Activated T-cell treated with anti-CD3 and anti-CD28 coated beads, Interleukin-2, amount 50 U/mL, for 24 hours (primary cell): ENCODE data around the gene MEFV.

Source experiments
- DNase-seq: peaks from one replicate; pipeline ENCODE4 v3.0.0-alpha.2; 2020
- H3K27ac Mint-ChIP-seq: 2 replicates; pipeline ENCODE4 v1.8.0; 2020; ENCODE audit warnings: mild to moderate bottlenecking, mixed read lengths
- H3K27me3 Mint-ChIP-seq: 2 replicates; pipeline ENCODE4 v1.8.0; 2020; ENCODE audit warnings: mixed read lengths
- H3K36me3 Mint-ChIP-seq: 2 replicates; pipeline ENCODE4 v1.8.0; 2020; ENCODE audit warnings: low read depth, mixed read lengths
- H3K4me1 Mint-ChIP-seq: 2 replicates; pipeline ENCODE4 v1.8.0; 2020; ENCODE audit warnings: low read depth, mixed read lengths
- H3K4me3 Mint-ChIP-seq: 2 replicates; pipeline ENCODE4 v1.8.0; 2020; ENCODE audit warnings: mild to moderate bottlenecking, moderate library complexity, mixed read lengths
- H3K9me3 Mint-ChIP-seq: 2 replicates; pipeline ENCODE4 v1.8.0; 2020; ENCODE audit warnings: mixed read lengths

MEFV gene

DNA sequence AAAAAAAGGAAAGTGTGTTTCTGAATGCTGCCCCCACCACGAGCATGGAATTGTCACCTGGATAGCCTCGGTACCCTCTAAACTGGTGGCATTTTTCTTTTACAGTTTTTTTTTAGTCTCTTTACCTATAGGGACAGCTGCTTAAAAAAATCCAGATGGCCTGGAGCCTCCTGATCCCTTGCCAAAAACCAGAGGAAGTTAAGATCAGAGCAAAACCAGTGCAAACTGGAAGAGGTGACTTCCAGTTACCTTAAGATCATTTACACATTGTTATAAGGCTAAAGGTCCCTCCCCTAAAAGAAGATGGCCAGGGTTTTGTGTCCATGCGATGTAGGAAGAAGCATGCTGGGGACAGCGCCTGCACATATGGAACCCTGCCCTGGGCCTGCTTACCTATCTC is 3.5 kb downstream of the MEFV start:
- no peak overlapping the region for H3K27ac Mint-ChIP-seq
- H3K9me3 Mint-ChIP-seq, result no peaks in the 10 kb centered on the region
- H3K36me3 Mint-ChIP-seq, result no peaks in the 10 kb centered on the region
- no peak overlapping the region for H3K4me3 Mint-ChIP-seq
- no peak for DNase-seq
- H3K27me3 Mint-ChIP-seq, result peaks cover 6% of the 10 kb centered on the region
- no peaks in the 10 kb centered on the region for H3K4me1 Mint-ChIP-seq

DNA sequence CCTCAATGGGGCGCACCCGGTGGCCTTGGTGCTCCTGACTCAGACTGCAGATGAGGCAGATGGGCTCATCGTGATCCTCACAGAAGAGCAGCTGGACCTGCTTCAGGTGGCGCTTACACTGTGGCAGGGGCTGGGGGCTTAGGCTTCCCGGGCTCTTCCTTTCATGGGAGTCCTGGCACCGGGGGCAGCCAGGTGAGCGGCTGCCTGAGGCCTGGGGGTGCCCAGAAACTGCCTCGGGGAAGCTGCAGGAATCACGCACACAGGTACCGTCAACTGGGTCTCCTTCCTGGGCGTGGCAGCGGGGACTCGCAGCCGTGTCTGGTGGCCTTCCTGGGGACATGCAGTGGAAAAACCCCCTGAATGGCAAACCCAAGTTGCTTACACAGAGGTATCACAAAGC is 7.0 kb downstream of the MEFV start:
- Mint-ChIP-seq H3K4me1 (no peaks in the 10 kb centered on the region), H3K4me3 (no peak overlapping the region), H3K36me3 (no peaks in the 10 kb centered on the region), H3K27ac (no peak overlapping the region), H3K27me3 (peaks cover 6% of the 10 kb centered on the region), H3K9me3 (no peaks in the 10 kb centered on the region)
- no peak for DNase-seq

DNA sequence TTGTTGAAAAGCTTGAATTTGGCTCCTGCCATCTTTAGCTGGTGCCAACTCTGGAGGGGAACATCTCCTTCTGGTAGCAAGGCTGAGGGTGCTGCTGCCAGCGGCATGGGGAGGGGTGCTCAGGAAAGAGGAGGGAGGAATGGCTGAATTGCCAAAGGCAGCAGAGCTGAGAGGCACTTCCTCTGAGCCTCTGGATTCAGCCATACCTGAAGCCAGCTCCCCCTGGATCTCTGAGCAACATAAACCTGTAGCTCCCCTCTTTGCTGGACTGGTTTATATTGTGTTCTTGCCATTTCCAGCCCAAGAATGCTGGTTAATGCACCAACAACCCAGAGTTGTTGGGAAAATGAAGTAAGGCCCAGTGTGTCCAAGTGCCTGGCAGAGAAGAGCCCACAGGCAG is 7.4 kb downstream of the MEFV start:
- Mint-ChIP-seq H3K4me3 (no peak overlapping the region), H3K9me3 (no peaks in the 10 kb centered on the region), H3K4me1 (peaks cover 2% of the 10 kb centered on the region), H3K27ac (no peak overlapping the region), H3K36me3 (no peaks in the 10 kb centered on the region), H3K27me3 (peaks cover 6% of the 10 kb centered on the region)
- DNase-seq, result no peak

DNA sequence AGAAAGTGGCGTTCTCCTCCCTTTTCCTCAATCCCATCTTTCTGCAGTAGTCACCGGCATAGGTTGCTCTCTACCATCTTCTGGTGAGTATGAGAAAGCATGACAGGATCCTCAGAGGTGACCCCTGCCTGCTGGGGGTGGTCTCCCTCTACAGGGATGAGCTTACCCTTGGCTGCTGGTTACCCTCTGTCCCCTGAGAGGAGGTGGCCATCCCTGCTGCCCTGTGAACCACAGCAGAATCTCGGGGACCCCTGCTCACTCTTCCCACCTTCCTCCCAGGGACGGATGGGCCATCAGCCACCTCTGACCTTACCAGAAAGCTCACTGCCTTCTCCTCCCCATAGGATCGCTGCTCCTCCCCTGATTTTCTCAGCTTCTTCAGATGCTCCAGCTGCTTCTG is 7.8 kb downstream of the MEFV start:
- no peak overlapping the region for H3K4me3 Mint-ChIP-seq
- H3K27me3 Mint-ChIP-seq, result peaks cover 6% of the 10 kb centered on the region
- no peak overlapping the region for H3K27ac Mint-ChIP-seq
- no peak for DNase-seq
- H3K4me1 Mint-ChIP-seq, result peaks cover 5% of the 10 kb centered on the region
- no peaks in the 10 kb centered on the region for H3K9me3 Mint-ChIP-seq
- no peaks in the 10 kb centered on the region for H3K36me3 Mint-ChIP-seq

DNA sequence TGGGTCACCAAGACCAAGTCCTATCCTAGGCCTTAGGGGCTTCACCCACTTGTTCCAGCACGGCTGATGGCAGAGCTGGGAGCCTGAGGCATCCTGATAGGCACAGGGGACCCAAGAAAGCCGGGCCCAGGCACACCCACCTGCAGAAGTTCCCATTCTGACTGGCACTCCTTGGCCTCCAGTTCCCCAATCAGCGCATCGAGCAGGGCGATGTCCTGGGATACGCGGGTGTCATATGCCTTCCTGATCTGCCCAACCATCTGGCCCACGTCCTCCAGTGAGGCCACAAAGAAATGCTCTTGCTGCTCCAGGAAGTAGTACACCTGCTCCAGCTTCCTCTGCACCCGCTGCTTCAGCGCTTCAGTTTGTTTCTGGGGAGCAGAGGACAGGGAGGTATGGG is 9.6 kb downstream of the MEFV start:
- Mint-ChIP-seq H3K9me3 (no peaks in the 10 kb centered on the region), H3K36me3 (no peaks in the 10 kb centered on the region), H3K27ac (no peak overlapping the region), H3K4me1 (peaks cover 5% of the 10 kb centered on the region), H3K4me3 (no peak overlapping the region), H3K27me3 (peaks cover 14% of the 10 kb centered on the region)
- no peak for DNase-seq

DNA sequence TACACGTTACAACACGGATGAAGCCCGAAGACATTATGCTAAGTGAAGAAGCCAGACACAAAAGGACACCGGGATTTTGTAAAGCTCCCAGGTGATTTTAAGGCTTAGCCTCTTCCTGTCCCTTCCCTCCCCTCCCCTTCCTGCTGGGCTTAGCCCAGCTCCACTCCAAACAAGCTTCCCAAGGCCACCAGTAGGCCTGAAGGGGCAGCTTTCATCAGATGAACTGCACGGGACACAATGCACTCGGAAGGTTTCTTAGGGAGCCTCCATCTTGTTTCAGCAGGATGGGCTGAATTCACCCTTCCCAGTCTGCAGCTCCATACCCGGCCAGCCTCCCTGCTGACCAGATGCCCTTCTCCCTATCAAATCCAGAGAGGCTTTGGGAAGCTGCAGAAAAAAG is 10.4 kb downstream of the MEFV start:
- H3K4me3 Mint-ChIP-seq, result no peak overlapping the region
- H3K4me1 Mint-ChIP-seq, result peaks cover 5% of the 10 kb centered on the region
- no peaks in the 10 kb centered on the region for H3K36me3 Mint-ChIP-seq
- peaks cover 11% of the 10 kb centered on the region for H3K27me3 Mint-ChIP-seq
- DNase-seq, result no peak
- H3K27ac Mint-ChIP-seq, result no peak overlapping the region
- no peaks in the 10 kb centered on the region for H3K9me3 Mint-ChIP-seq

DNA sequence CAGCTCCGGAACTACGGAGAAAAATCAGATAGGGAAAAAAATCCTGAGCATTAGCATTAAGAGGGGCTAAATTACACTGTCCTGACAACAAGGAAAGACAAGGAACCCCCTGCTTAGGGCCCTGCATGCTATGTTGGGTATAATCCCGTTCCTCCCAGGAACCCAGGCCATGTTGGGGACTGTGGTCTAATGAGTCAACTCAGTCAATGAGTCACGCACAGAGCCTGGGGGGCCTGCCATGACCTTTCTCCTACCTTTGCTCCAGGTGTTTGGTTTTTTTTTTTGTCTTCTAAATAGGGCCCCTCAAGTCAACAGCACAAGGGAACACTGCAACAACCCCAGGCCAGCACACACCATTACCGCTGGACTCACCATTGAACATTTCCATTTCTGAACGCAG is 12.6 kb downstream of the MEFV start:
- Mint-ChIP-seq H3K27ac (no peak overlapping the region), H3K36me3 (no peaks in the 10 kb centered on the region), H3K4me3 (no peak overlapping the region), H3K9me3 (no peaks in the 10 kb centered on the region), H3K4me1 (peaks cover 5% of the 10 kb centered on the region), H3K27me3 (peaks cover 10% of the 10 kb centered on the region)
- DNase-seq, result no peak

DNA sequence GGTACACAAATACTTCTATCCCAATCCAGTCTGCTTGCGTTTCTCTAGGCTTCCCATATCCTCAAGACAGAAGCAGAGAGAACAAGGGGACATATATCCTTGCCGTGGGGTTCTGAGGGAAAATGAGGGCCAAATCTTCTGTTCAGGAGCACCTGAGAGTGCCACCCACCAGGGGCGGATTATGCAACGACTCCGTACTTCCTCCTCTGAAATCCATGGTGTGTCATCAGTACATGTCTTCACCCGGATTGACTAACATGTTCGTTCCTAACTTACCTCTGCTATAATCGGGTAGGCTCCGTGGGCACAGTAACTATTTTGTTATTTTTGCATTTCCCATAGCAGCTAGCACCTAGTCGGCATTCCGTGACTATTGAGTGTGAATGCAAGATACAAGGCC is 13.7 kb downstream of the MEFV start:
- H3K4me3 Mint-ChIP-seq, result no peak overlapping the region
- peaks cover 10% of the 10 kb centered on the region for H3K27me3 Mint-ChIP-seq
- H3K36me3 Mint-ChIP-seq, result no peaks in the 10 kb centered on the region
- H3K27ac Mint-ChIP-seq, result no peak overlapping the region
- peaks cover 5% of the 10 kb centered on the region for H3K4me1 Mint-ChIP-seq
- H3K9me3 Mint-ChIP-seq, result no peaks in the 10 kb centered on the region
- no peak for DNase-seq

DNA sequence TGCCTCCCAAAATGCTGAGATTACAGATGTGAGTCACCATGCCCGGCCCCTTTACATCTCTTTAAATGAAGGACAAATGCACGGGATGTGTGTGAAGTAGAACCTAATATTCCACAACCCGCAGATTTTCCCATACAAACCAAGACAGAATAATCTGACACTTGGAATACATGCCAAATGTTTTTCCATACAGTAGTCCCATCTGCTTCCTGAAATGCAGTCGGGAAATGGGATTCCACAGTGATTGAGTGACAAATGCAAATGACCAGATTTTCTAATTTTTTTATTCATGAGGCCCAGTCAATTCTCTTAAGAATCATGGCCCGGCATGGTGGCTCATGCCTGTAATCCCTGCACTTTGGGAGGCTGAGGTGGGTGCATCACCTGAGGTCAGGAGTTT is 14.7 kb downstream of the MEFV start:
- Mint-ChIP-seq H3K9me3 (no peaks in the 10 kb centered on the region), H3K27me3 (peaks cover 8% of the 10 kb centered on the region), H3K4me3 (no peak overlapping the region), H3K36me3 (no peaks in the 10 kb centered on the region), H3K27ac (no peak overlapping the region), H3K4me1 (peaks cover 5% of the 10 kb centered on the region)
- no peak for DNase-seq

DNA sequence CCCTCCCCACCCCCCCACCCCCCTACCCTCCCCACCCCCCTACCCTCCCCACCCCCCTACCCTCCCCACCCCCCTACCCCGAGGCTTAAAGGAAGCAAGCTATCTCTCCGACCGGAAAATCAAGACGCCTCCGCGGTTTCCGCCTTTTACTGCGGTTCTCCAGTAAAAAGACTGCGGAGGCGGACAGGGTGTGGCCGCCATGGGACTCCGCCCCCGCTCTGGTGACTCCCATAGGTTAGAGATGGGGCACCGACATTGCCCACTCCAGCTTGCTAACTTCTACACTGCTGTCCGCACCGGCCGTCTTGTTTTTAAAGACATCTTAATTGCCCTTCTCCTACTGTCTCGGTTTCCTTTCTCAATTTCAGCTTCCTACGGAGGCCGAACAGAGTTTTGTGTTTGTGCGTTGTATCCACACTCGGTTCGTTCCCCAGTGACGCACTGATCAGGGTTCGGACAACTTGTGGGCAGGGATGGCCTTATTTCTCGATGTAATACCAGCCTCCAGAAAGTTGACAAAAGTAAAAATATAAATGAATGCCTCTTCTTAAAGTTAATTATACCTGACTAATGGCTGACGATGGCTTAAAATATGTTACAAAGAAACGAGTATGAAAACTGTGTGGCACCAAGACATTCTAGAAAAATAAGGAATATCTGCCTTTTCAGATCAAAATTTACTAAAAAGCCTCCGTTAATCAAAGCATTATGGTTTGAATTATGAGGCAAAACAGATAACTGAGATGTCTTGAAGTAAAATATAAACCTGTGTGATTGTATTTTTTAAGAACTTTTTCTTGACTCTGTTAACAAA is 20.4 kb downstream of the MEFV start:
- H3K36me3 Mint-ChIP-seq, result peaks cover 43% of the 10 kb centered on the region
- H3K27me3 Mint-ChIP-seq, result no peaks in the 10 kb centered on the region
- peak overlapping the region; percentile 66 for H3K4me3 Mint-ChIP-seq
- H3K27ac Mint-ChIP-seq, result peak overlapping the region; percentile 72
- H3K9me3 Mint-ChIP-seq, result peaks cover 18% of the 10 kb centered on the region
- H3K4me1 Mint-ChIP-seq, result peaks cover 36% of the 10 kb centered on the region
- DNase-seq, result peak; percentile 40

DNA sequence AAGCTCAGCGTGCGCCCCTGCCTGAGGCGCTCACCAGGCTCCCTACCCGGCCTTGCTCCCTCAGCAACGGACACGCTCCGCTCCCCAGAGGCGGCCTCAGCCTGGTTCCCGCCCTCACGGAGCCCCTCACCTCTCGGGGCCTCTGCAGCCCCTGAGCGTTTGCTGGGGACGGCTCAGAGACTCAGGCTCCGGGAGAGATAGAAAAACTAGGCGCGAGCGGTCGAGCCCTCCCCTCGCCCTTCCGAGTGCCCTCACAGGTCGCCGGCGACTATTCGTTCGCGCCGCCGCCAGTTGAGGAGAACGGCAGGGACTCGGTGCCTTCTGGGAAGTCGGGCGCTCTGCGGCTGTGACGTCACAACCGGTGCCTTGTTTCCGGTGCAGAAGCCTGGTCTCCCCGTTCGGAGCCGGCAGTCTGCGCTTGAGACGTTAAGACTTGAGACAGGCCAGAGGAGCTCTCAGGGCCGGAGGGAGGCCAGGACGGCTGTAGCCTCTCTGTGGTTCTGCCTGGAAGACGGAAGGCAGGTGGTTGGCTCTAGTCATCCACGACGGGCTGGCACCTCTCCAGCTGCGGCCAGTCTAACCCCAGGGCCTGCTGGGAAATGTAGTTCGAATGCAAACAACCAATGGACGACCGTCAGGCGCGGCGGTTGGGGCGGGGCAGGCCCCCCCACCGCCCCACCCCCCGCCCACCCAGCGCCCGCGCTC is 21.4 kb downstream of the MEFV start, which contains the start of gene ZNF200:
ZNF200 (minus strand) TSS at position 302 of the 705 bp plus-strand sequence. CDS start 1,403 bp downstream, outside the sequence.
- Mint-ChIP-seq H3K4me1 (peaks cover 36% of the 10 kb centered on the region), H3K36me3 (peaks cover 54% of the 10 kb centered on the region), H3K4me3 (peak within 1 kb of the TSS; percentile 90), H3K9me3 (peaks cover 27% of the 10 kb centered on the region), H3K27me3 (no peaks in the 10 kb centered on the region), H3K27ac (peak within 1 kb of the TSS; percentile 98)
- DNase-seq, result peak; percentile 97

DNA sequence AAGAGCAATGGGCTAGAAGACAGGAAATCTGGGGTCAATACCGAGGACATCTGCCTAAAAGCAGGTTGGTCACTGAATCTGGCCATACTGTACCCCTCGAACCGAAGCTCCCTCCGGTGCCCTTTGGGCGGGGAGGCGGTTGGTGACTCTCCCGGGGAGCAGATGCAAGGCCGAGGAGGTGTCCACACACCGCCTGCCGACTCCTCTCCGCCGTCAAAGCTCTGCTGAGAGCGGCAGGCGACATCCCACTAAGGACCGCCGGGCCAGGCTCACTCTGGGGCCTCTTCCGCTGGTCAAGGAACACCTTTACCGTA is 21.9 kb downstream of the MEFV start:
- Mint-ChIP-seq H3K4me1 (peaks cover 36% of the 10 kb centered on the region), H3K4me3 (peak overlapping the region; percentile 90), H3K27me3 (no peaks in the 10 kb centered on the region), H3K36me3 (peaks cover 59% of the 10 kb centered on the region), H3K9me3 (peaks cover 28% of the 10 kb centered on the region), H3K27ac (peak overlapping the region; percentile 98)
- DNase-seq, result no peak

DNA sequence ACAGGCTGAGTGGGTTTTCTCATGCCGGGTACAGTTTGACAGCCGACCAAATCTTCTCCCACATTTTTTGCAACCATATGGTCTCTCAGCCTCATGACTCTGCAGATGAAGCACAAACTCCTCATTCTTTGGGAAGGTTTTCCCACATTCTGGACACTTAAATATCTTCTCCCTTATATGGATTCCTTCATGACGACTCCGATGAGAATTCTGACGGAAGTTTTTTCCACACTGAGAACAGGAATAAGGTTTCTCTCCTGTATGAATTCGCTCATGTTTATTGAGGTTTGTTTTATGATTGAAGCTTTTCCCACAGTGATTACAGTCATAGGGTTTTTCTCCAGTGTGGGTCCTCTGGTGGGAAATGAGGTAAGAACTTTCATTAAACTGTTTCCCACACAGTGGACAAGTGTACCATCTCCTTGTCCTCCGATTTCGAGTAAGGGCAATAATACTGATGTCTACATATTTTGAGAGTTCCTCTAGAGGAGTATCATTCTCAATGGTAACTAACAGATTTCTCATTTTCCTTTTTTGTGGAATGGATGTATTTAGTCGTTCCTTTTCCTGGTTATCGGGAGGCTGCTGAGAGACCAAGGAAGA is 32.4 kb downstream of the MEFV start:
- no peak overlapping the region for H3K4me3 Mint-ChIP-seq

DNA sequence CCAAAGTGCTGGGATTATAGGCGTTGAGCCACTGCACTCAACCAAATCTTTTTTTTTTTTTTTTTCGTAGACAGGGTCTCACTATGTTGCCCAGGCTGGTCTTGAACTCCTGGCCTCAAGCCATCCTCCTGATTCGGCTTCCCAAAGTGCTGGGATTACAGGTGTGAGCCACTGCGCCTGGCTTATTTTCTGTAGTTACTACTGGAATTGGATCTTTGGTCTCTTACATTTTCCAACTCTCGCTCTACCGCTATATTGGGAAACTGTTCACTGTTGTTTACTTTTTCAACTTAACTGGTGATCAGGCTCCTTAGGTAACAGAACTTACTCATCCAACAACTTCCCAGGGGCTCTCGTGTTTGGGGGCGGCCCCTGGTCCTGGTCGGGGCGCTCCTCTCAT is 35.6 kb downstream of the MEFV start:
- peaks cover 14% of the 10 kb centered on the region for H3K4me1 Mint-ChIP-seq
- H3K27me3 Mint-ChIP-seq, result no peaks in the 10 kb centered on the region
- H3K27ac Mint-ChIP-seq, result no peak overlapping the region
- no peak overlapping the region for H3K4me3 Mint-ChIP-seq
- H3K9me3 Mint-ChIP-seq, result peaks cover 47% of the 10 kb centered on the region
- H3K36me3 Mint-ChIP-seq, result peaks cover 62% of the 10 kb centered on the region
- no peak for DNase-seq

More for the DNA sequence above, 32.4 kb downstream of the MEFV start:
- Mint-ChIP-seq H3K36me3 (peaks cover 79% of the 10 kb centered on the region), H3K9me3 (peaks cover 46% of the 10 kb centered on the region), H3K27ac (no peak overlapping the region), H3K27me3 (no peaks in the 10 kb centered on the region), H3K4me1 (no peaks in the 10 kb centered on the region)
- no peak for DNase-seq

DNA sequence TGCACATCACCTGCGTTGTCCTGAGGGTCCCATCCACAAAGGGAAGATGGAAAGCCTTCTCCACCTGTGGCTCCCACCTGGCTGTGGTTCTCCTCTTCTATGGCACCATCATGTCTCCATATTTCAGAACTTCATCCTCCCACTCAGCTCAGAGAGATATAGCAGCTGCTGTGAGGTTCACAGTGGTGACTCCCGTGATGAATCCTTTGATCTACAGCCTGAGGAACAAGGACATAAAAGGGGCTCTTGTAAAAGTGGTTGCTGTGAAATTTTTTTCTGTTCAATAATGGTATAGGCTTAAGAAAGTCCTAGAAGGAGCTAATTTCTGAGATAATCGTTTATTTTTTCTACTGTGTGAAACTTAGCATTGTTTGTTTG is 40.2 kb downstream of the MEFV start:
- Mint-ChIP-seq H3K4me3 (peak overlapping the region; percentile 13), H3K9me3 (peaks cover 30% of the 10 kb centered on the region), H3K27me3 (no peaks in the 10 kb centered on the region), H3K36me3 (peaks cover 31% of the 10 kb centered on the region), H3K27ac (peak overlapping the region; percentile 93), H3K4me1 (peaks cover 34% of the 10 kb centered on the region)
- DNase-seq, result no peak
